ENCODE measurements around the gene EN1. TPM values are rescaled to one million over a fixed set of nuclear protein-coding genes. Genes with fewer than 3 reads are reported as not detected.

Gene EN1
- polyA plus RNA-seq, 6 donors from 2014 or later, result not detected

- no peak overlapping the region for H3K4me3 Mint-ChIP-seq
- H3K9me3 Mint-ChIP-seq, result peaks cover 0 to 5% (median 0%) of the 10 kb centered on the region in 7 donors
- H3K27me3 Mint-ChIP-seq, result peaks cover 43 to 74% (median 54%) of the 10 kb centered on the region in 3 donors
- no peak overlapping the region for H3K27ac Mint-ChIP-seq
- DNase-seq, result no peak
- peaks cover 4 to 10% (median 9%) of the 10 kb centered on the region in 3 donors for H3K4me1 Mint-ChIP-seq
- no peak for ATAC-seq (ENCODE audit: low read depth in 2 of 2)
- H3K36me3 Mint-ChIP-seq, result no peaks in the 10 kb centered on the region
Measured at GRCh38 chr2:118806797-118807667, 40.4 kb downstream of the EN1 start.

- no peak overlapping the region for H3K27ac Mint-ChIP-seq
- peaks cover 44 to 68% (median 51%) of the 10 kb centered on the region in 3 donors for H3K27me3 Mint-ChIP-seq
- no peaks in the 10 kb centered on the region for H3K36me3 Mint-ChIP-seq
- H3K4me3 Mint-ChIP-seq, result no peak overlapping the region
- no peak for ATAC-seq (ENCODE audit: low read depth in 2 of 2)
- DNase-seq, result no peak
- peaks cover 4 to 10% (median 9%) of the 10 kb centered on the region in 3 donors for H3K4me1 Mint-ChIP-seq
- H3K9me3 Mint-ChIP-seq, result peaks cover 0 to 5% (median 0%) of the 10 kb centered on the region in 7 donors
Measured at GRCh38 chr2:118805064-118805690, 42.3 kb downstream of the EN1 start.

GRCh38 chr2:118803012-118803411 lies 44.4 kb downstream of the EN1 start:
- DNase-seq (no peak), ATAC-seq (ENCODE audit: low read depth in 2 of 2) (no peak)
- no peak overlapping the region for H3K27ac Mint-ChIP-seq
- H3K9me3 Mint-ChIP-seq, result peaks cover 0 to 5% (median 0%) of the 10 kb centered on the region in 7 donors
- H3K4me3 Mint-ChIP-seq, result no peak overlapping the region
- no peaks in the 10 kb centered on the region for H3K36me3 Mint-ChIP-seq
- H3K27me3 Mint-ChIP-seq, result peaks cover 31 to 57% (median 46%) of the 10 kb centered on the region in 3 donors
- H3K4me1 Mint-ChIP-seq, result peaks cover 3 to 4% (median 4%) of the 10 kb centered on the region in 3 donors

GRCh38 chr2:118801151-118801550 lies 46.3 kb downstream of the EN1 start:
- Mint-ChIP-seq H3K4me1 (no peaks in the 10 kb centered on the region), H3K27ac (no peak overlapping the region)
- no peak for DNase-seq

GRCh38 chr2:118800736-118801135 lies 46.7 kb downstream of the EN1 start:
- Mint-ChIP-seq H3K4me1 (no peaks in the 10 kb centered on the region), H3K9me3 (peaks cover 0 to 7% (median 2%) of the 10 kb centered on the region in 7 donors), H3K27ac (no peak overlapping the region), H3K4me3 (no peak overlapping the region), H3K36me3 (no peaks in the 10 kb centered on the region), H3K27me3 (peaks cover 24 to 46% (median 41%) of the 10 kb centered on the region in 3 donors)
- DNase-seq (no peak), ATAC-seq (ENCODE audit: low read depth in 2 of 2) (no peak)

More at GRCh38 chr2:118801151-118801550, 46.3 kb downstream of the EN1 start:
- H3K9me3 Mint-ChIP-seq, result peaks cover 0 to 7% (median 2%) of the 10 kb centered on the region in 7 donors
- ATAC-seq (ENCODE audit: low read depth in 2 of 2), result no peak
- no peak overlapping the region for H3K4me3 Mint-ChIP-seq
- H3K27me3 Mint-ChIP-seq, result peaks cover 27 to 50% (median 45%) of the 10 kb centered on the region in 3 donors
- no peaks in the 10 kb centered on the region for H3K36me3 Mint-ChIP-seq

- Mint-ChIP-seq H3K36me3 (no peaks in the 10 kb centered on the region), H3K27me3 (peaks cover 27 to 46% (median 38%) of the 10 kb centered on the region in 3 donors), H3K4me3 (no peak overlapping the region), H3K27ac (no peak overlapping the region), H3K9me3 (peaks cover 0 to 15% (median 0%) of the 10 kb centered on the region in 7 donors), H3K4me1 (no peaks in the 10 kb centered on the region)
- DNase-seq (no peak), ATAC-seq (ENCODE audit: low read depth in 2 of 2) (no peak)
Measured at GRCh38 chr2:118794546-118794945, 52.9 kb downstream of the EN1 start.

Other genes with a start within 250 kb of the EN1 start
- gene MARCO, start 94.5 kb upstream of the EN1 start, polyA plus RNA-seq (ENCODE audit: low read depth in 6 of 6), result under 1 TPM in 1 of 6 donors, not detected in 5; 0.29 TPM

Measured in naive B cell (primary cell).